NCI-H2029 (cell line): ENCODE data around the gene DAB1.
"Not testable (repeated sequence)": the region's sequence is repeated elsewhere in the genome, so short reads cannot be mapped to it uniquely, and the experiment has no call there.

Source experiments
- DNase-seq: peaks from one replicate; lab custom pipeline; 2025; lab: John Stamatoyannopoulos, UW

The DAB1 gene

GRCh38 chr1:57360846-57361407 is 62.9 kb downstream of the DAB1 start:
- no peak for DNase-seq

GRCh38 chr1:57357462-57357861 is 66.4 kb downstream of the DAB1 start:
- DNase-seq = no peak

GRCh38 chr1:57353654-57354053 is 70.2 kb downstream of the DAB1 start:
- DNase-seq = no peak

GRCh38 chr1:57350610-57351009 is 73.2 kb downstream of the DAB1 start:
- DNase-seq = no peak

- DNase-seq = no peak
These were observed 74.9 kb downstream of the DAB1 start for GRCh38 chr1:57348921-57349320.

- DNase-seq = no peak
These were observed 77.9 kb downstream of the DAB1 start for GRCh38 chr1:57345916-57346315.

GRCh38 chr1:57344265-57344664 is 79.6 kb downstream of the DAB1 start:
- DNase-seq = no peak

- DNase-seq = not testable (repeated sequence)
These were observed 80.5 kb downstream of the DAB1 start for GRCh38 chr1:57343298-57343915.

- no peak for DNase-seq
These were observed 82.1 kb downstream of the DAB1 start for GRCh38 chr1:57341721-57342120.

- DNase-seq = peak; percentile 10
These were observed 83.4 kb downstream of the DAB1 start for GRCh38 chr1:57340334-57341070.

- no peak for DNase-seq
These were observed 86.2 kb downstream of the DAB1 start for GRCh38 chr1:57337623-57338022.

GRCh38 chr1:57336793-57337192 is 87.1 kb downstream of the DAB1 start:
- no peak for DNase-seq

- no peak for DNase-seq
These were observed 92.2 kb downstream of the DAB1 start for GRCh38 chr1:57331620-57332019.

- DNase-seq = no peak
These were observed 93.9 kb downstream of the DAB1 start for GRCh38 chr1:57329937-57330336.

GRCh38 chr1:57329001-57329527 is 94.8 kb downstream of the DAB1 start:
- no peak for DNase-seq

- no peak for DNase-seq
These were observed 95.9 kb downstream of the DAB1 start for GRCh38 chr1:57327946-57328345.

- DNase-seq = no peak
These were observed 96.5 kb downstream of the DAB1 start for GRCh38 chr1:57327336-57327735.

GRCh38 chr1:57325536-57325935 is 98.3 kb downstream of the DAB1 start:
- no peak for DNase-seq

GRCh38 chr1:57325117-57325516 is 98.7 kb downstream of the DAB1 start:
- DNase-seq = no peak

- DNase-seq = no peak
These were observed 99.5 kb downstream of the DAB1 start for GRCh38 chr1:57324388-57324787.

GRCh38 chr1:57321776-57322175 is 102.1 kb downstream of the DAB1 start:
- DNase-seq = no peak

- DNase-seq = no peak
These were observed 104.1 kb downstream of the DAB1 start for GRCh38 chr1:57319791-57320190.

- DNase-seq = no peak
These were observed 104.7 kb downstream of the DAB1 start for GRCh38 chr1:57319165-57319564.
